ENCODE data around the gene CMSS1.

Gene CMSS1

DNA sequence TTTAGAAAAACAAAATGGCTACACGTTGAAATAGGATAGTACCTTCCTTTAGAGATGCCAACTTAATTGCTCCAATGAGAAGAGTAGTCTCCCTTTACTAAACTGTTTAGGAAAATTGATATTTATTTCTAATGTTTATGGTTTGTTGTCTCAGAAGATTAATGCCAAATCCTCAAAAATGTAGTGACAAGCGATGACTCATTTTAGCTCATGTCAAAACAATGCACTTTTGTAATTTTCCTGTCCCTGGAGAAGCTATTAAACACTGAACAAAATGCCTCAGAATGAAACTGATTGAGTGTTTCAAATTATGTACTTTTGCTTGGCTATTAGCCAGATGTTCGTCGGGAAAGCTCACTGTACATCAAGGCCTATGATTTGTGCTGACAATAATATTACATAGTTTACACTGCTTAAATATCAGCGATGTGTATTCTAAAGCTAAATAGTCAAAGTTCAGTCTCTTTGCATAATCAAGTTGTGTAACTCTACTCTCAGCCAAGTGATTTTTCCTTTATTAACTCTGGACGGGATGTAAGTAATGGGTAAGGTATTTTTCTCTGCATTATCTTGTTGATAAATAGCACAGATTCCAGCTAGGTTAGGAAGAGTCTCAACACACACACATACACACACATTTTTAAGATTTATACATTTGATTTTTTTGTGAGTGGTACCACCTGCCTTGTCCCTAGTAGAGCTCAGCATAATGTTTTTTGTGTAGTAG, 83.7 kb downstream of the CMSS1 start:
- no peak overlapping the region for H3K9ac ChIP-seq (ENCODE audit: low read depth, low read length)
- peaks cover 14% of the 10 kb centered on the region for H3K4me1 ChIP-seq (ENCODE audit: insufficient read depth, low read length)

DNA sequence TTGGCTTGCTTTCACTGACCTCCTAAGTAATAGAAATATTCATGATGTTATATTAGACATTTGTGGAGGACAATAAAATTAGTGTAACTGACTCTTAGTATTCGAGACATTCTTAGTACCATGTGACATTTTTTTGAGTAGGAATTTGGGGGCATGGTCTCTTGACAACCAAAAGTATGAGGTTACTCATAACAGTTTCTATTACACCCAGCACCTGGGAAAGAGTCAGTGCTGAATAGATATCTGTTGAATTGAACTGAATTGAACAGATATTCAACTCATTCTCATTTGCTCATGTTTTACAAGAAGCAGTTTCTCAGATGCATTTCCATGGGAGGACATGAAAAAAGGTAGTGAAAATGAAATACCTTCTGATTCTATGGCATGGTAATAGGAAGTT, 84.4 kb downstream of the CMSS1 start:
- peaks cover 13% of the 10 kb centered on the region for H3K4me1 ChIP-seq (ENCODE audit: insufficient read depth, low read length)
- no peaks in the 10 kb centered on the region for H3K9me3 ChIP-seq (ENCODE audit: control insufficient read depth, insufficient read depth, low read length)
- H3K36me3 ChIP-seq (ENCODE audit: insufficient read depth, low read length), result no peaks in the 10 kb centered on the region
- no peak overlapping the region for H3K9ac ChIP-seq (ENCODE audit: low read depth, low read length)

More for the DNA sequence above, 83.7 kb downstream of the CMSS1 start:
- Histone ChIP-seq H3K36me3 (ENCODE audit: insufficient read depth, low read length) (no peaks in the 10 kb centered on the region), H3K9me3 (ENCODE audit: control insufficient read depth, insufficient read depth, low read length) (no peaks in the 10 kb centered on the region)

DNA sequence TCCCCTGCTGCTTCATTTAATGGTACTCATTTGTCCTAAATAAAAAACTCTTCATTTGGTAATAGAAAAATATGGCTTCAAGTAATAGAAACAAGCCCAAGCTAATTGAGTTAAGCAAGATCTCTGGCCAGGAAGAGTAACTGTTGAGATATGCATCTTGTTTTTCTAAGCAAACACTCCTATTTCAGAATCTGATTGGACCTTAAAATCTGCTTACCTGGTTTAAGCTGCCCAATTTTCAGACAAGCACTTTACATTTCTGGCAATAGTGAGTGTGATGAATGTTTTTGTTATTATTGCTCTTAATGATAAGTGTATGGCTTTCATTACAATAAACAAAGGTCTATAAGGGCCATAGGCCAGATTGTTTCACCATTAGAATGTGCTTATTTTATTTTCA, 86.2 kb downstream of the CMSS1 start:
- Histone ChIP-seq H3K36me3 (ENCODE audit: insufficient read depth, low read length) (no peaks in the 10 kb centered on the region), H3K9me3 (ENCODE audit: control insufficient read depth, insufficient read depth, low read length) (no peaks in the 10 kb centered on the region), H3K9ac (ENCODE audit: low read depth, low read length) (no peak overlapping the region), H3K4me1 (ENCODE audit: insufficient read depth, low read length) (peaks cover 13% of the 10 kb centered on the region)

DNA sequence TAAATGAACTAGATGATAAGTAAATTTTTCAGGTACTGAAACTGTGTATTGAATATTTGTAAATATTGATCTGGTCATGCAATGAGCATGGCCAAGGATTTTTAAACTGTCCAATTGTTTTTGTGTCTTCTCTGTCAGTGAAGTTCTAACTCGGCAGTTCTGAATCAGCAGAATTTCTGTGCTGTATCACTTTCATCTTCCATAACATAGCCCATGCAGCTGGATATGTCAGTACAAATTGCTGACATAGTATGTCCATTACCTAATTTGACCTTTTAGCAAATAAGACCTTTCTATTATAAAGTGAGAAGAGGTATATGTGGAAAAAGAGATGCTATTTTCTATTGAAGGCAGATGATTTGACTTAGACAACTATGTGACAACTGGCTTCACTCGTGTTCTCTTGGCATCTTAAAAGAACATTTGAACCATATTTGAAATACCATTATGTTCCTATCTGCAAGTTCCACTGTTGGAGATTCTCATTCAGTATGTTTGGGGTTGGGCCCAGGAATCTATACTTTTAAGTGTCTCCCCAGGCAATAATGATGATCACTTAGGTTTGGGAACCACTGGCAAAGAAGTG, 90.4 kb downstream of the CMSS1 start:
- Histone ChIP-seq H3K36me3 (ENCODE audit: insufficient read depth, low read length) (no peaks in the 10 kb centered on the region), H3K9ac (ENCODE audit: low read depth, low read length) (no peak overlapping the region), H3K4me1 (ENCODE audit: insufficient read depth, low read length) (peaks cover 14% of the 10 kb centered on the region; the same call in 1 of the 2 replicates), H3K9me3 (ENCODE audit: control insufficient read depth, insufficient read depth, low read length) (no peaks in the 10 kb centered on the region)

DNA sequence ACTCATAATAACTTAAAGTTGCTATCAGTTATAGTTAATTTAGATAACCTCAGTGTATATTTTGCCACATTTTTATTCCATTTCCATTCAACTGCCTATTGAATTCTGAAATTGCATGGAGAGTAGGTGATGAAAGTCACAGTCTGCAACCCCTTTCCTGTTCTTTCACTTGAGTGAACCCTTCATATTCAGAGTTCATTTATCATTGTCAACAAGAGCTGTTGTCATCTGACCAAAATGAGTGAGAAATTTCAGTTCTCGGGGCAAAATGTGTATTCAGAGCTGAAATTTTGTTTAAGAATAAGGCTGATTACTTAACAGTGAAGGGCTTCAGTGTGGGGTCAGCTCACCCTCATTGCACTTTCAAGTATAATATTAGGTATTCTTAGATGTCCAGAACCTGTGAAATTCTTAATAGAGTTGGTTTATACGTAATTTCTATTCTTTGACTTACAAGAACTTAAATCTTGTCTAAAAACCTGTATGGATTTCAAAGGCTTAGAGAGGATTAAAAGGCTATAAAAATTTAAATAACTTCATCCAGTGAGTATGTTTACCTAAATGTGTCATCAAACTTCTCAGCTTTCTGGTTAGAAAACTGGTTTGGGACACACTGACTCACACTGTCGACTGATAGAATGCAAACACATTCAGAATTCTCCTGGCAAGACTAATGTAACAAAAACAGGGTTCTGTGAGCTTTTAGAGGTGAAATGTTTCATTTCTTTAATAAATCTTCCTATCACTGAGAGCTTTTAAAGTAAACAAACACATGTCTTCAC, 92.2 kb downstream of the CMSS1 start:
- peaks cover 14% of the 10 kb centered on the region; the same call in 1 of the 2 replicates for H3K4me1 ChIP-seq (ENCODE audit: insufficient read depth, low read length)
- H3K9me3 ChIP-seq (ENCODE audit: control insufficient read depth, insufficient read depth, low read length), result no peaks in the 10 kb centered on the region
- no peak overlapping the region for H3K9ac ChIP-seq (ENCODE audit: low read depth, low read length)
- H3K36me3 ChIP-seq (ENCODE audit: insufficient read depth, low read length), result no peaks in the 10 kb centered on the region

DNA sequence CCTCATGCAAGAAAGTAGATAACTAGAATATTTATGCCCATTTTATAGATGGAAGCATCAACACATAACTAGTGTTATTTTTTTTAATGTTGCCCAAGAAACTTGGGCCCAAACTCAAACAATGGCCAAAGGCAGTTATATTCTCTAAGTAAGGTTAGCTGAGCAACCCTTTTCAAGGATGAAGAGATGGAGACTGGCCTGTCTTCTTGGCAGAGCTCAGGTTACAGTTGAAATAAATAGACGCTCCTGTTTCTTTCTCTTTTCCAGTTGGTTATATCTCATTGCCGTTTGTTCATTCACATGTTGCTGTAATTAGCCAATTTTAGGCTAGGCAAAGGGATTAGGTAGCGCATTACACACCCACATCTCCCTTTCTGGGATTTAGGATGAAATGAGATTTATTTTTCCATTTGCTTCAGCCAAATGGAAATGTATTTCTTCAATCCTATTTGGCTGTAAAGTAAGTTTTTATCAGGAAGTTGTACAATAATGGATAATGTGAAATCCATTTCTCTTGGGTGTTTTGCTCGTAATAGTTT, 93.2 kb downstream of the CMSS1 start:
- H3K36me3 ChIP-seq (ENCODE audit: insufficient read depth, low read length), result no peaks in the 10 kb centered on the region
- peaks cover 14% of the 10 kb centered on the region; the same call in 1 of the 2 replicates for H3K4me1 ChIP-seq (ENCODE audit: insufficient read depth, low read length)
- H3K9me3 ChIP-seq (ENCODE audit: control insufficient read depth, insufficient read depth, low read length), result no peaks in the 10 kb centered on the region
- H3K9ac ChIP-seq (ENCODE audit: low read depth, low read length), result no peak overlapping the region

DNA sequence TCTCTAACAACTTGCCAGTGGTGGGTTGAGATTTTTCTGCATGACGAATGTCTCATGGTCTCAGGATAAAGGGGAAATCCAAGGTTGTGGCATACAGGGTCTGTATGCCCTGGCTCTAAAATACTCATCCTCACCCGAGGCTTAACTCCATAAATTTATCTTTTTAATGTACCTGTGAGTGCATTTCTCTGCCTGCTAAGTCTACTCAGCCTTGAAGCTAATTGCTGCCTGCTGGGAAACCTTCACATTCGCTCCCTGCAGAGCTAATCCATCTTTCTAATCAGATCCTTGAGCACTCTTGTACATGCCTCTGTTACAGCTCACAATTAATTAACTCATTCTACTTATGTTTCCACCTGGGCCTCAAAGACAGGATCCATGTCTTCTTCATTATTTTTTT, 93.8 kb downstream of the CMSS1 start:
- H3K36me3 ChIP-seq (ENCODE audit: insufficient read depth, low read length), result no peaks in the 10 kb centered on the region
- H3K9ac ChIP-seq (ENCODE audit: low read depth, low read length), result no peak overlapping the region
- H3K4me1 ChIP-seq (ENCODE audit: insufficient read depth, low read length), result peaks cover 14% of the 10 kb centered on the region; the same call in 1 of the 2 replicates
- H3K9me3 ChIP-seq (ENCODE audit: control insufficient read depth, insufficient read depth, low read length), result no peaks in the 10 kb centered on the region

DNA sequence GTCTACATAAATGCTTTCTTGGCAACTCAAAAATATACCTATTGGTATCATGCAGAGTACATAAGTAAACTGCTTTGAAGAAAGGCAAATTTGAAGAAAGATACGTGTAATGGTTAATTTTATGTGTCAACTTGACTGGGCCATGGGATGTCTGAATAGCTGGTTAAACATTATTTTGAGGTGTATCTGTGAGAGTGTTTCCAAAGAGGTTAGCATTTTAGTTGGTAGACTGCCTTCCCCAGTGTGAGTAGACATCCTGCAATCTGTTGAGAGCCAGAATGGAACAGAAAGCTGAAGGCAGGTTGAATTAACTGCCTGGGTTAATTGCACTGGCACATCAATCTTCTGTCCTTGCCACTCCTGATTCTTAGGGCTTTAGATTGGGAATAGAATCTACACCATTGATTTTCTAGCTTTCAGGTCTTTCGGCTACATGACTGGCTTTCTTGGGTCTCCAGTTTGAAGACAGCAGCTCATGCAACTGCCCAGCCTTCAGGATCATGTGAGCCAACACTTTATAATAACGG, 98.3 kb downstream of the CMSS1 start:
- Histone ChIP-seq H3K9ac (ENCODE audit: low read depth, low read length) (no peak overlapping the region), H3K4me1 (ENCODE audit: insufficient read depth, low read length) (peaks cover 16% of the 10 kb centered on the region), H3K36me3 (ENCODE audit: insufficient read depth, low read length) (no peaks in the 10 kb centered on the region), H3K9me3 (ENCODE audit: control insufficient read depth, insufficient read depth, low read length) (no peaks in the 10 kb centered on the region)

DNA sequence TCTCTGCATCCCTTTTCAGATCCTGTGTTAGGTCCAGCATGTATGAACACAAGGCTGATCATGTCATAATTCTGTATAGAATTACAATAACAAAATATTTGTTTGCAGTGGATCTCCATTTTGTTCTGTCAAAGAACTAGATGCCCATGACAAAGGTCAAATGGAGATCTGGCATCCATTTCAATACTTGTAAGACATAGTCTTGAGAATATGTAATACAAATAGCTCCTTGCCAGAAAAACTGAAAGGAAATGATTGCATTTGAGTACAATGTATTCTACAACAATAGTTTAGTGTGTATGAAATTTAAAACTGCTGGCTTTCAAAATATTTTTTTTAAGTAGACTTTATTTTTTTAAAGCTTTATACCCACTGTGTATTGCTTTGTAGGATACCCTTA, 101.1 kb downstream of the CMSS1 start:
- no peak overlapping the region for H3K9ac ChIP-seq (ENCODE audit: low read depth, low read length)

DNA sequence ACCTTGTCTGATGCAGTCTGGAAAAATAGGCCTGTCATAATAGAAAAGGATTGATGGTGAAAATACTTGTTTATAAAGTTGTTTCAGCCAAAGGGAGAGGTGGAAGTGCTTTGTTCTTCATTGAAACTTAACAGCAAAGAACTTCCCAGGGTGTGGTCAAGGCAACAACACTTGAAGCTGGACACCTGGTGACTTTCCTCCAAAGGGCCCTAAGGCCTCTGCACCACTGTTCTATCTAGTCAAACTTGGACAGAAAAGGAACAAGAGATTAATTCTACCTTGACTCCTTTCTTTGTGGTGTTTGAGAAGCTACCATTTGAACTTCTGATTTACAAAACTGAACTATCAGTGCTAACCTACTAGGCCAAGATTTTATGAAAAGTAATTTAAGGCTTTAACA, 102.0 kb downstream of the CMSS1 start:
- Histone ChIP-seq H3K4me1 (ENCODE audit: insufficient read depth, low read length) (peaks cover 21% of the 10 kb centered on the region), H3K36me3 (ENCODE audit: insufficient read depth, low read length) (no peaks in the 10 kb centered on the region), H3K9me3 (ENCODE audit: control insufficient read depth, insufficient read depth, low read length) (no peaks in the 10 kb centered on the region), H3K9ac (ENCODE audit: low read depth, low read length) (no peak overlapping the region)

More for the DNA sequence above, 101.1 kb downstream of the CMSS1 start:
- H3K9me3 ChIP-seq (ENCODE audit: control insufficient read depth, insufficient read depth, low read length), result no peaks in the 10 kb centered on the region
- no peaks in the 10 kb centered on the region for H3K36me3 ChIP-seq (ENCODE audit: insufficient read depth, low read length)
- peaks cover 21% of the 10 kb centered on the region for H3K4me1 ChIP-seq (ENCODE audit: insufficient read depth, low read length)

DNA sequence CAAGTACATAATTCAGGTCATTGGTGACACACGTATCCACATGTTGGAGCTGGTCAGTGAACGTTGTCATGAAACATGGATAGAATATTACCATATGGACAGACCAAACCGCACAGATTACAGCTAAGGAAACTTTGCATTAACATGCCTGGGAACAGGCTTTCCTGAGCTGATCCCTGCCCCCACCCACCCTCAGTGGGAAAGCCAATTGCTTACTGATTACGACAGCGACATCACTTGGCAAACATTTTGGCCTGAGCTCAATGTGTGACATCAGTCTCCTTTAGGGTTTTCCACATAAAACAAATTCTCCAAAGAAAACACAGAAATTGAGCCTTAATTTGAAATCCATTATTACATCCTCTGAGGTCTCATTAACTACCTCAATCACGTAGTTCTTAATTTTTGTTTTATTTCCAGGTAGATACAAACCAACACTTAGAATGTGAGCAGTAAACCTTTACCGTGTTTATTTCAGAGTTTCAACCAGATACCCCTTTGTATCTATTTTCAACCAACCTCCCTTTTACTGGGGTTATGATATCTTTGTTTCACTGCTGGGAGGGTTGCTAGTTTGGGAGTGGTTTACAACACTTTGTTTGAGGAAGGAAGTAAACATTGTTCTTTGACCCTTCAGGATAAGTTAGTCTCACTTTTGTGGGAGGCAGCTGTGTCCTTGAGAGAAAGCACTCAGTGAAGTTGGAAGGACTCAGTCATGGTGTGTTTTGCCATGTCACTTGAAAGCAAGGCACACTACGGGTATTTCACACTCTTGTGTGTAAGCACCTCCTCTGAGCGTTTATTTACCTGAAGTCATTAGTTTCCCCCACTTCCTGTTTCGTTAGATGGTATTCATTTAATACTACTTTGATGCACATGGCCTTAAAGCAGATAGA, 103.1 kb downstream of the CMSS1 start:
- Histone ChIP-seq H3K9me3 (ENCODE audit: control insufficient read depth, insufficient read depth, low read length) (no peaks in the 10 kb centered on the region), H3K4me1 (ENCODE audit: insufficient read depth, low read length) (peaks cover 28% of the 10 kb centered on the region)

DNA sequence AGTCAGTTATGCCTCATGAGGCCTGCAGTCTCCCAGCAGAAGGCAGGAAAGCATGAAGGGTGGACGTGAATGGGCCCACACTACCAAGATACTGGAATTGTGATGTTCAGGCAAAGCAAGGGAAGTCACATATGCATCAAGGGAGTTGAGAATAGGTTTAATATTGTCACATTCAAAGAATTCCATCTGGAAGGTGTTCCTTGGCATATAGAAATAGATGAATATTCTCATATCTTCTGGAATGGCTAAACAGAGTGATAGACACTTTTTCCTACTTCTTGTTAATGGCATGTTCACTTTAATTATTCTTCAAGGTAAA, 103.7 kb downstream of the CMSS1 start:
- Histone ChIP-seq H3K36me3 (ENCODE audit: insufficient read depth, low read length) (no peaks in the 10 kb centered on the region; the same call in 1 of the 2 replicates), H3K4me1 (ENCODE audit: insufficient read depth, low read length) (peaks cover 34% of the 10 kb centered on the region), H3K9ac (ENCODE audit: low read depth, low read length) (no peak overlapping the region), H3K9me3 (ENCODE audit: control insufficient read depth, insufficient read depth, low read length) (no peaks in the 10 kb centered on the region)

More for the DNA sequence above, 103.1 kb downstream of the CMSS1 start:
- Histone ChIP-seq H3K36me3 (ENCODE audit: insufficient read depth, low read length) (no peaks in the 10 kb centered on the region; the same call in 1 of the 2 replicates), H3K9ac (ENCODE audit: low read depth, low read length) (no peak overlapping the region)

DNA sequence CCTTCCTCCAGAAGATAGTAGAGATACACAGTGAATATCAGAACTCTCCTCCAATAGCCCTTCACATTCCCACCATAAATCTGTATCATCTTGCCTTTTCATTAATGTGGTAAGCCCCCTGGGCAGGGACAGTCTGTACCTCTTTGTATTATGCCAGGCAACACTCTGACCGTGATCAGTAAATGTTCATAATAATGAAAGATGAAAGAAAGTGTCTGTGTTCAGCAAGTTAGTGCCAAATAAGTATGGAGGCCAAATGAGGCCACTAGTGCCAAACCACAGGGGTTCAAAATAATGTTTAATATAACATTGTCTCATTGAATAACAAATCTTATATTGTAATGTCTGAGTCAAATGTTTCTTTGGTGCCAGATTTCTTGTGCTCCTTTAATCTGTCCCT, 104.3 kb downstream of the CMSS1 start:
- H3K4me1 ChIP-seq (ENCODE audit: insufficient read depth, low read length), result peaks cover 39% of the 10 kb centered on the region
- no peaks in the 10 kb centered on the region; the same call in 1 of the 2 replicates for H3K36me3 ChIP-seq (ENCODE audit: insufficient read depth, low read length)
- H3K9ac ChIP-seq (ENCODE audit: low read depth, low read length), result no peak overlapping the region
- H3K9me3 ChIP-seq (ENCODE audit: control insufficient read depth, insufficient read depth, low read length), result no peaks in the 10 kb centered on the region

Data from ES-I3 (cell line).